SK-N-MC (cell line): ENCODE results near the gene ADCY9.

Experiments
- EZH2 ChIP-seq: fragments of 200-600 bp; sonication (generic); IDR thresholded peaks from one replicate; pipeline ENCODE4 v1.6.1; 2017; ENCODE audit warnings: antibody characterized with exemption
- FOXP2 ChIP-seq: optimal IDR thresholded peaks from 2 replicates; pipeline ENCODE3; 2011; ENCODE audit warnings: mild to moderate bottlenecking, moderate library complexity; ENCODE audit not compliant: insufficient read depth; ENCODE audit errors: extremely low read length, control extremely low read depth
- POLR2AphosphoS5 ChIP-seq: IDR thresholded peaks from 2 replicates; pipeline ENCODE4 v1.6.1; 2012; ENCODE audit warnings: mild to moderate bottlenecking, low read depth, low read length, borderline replicate concordance

DNA sequence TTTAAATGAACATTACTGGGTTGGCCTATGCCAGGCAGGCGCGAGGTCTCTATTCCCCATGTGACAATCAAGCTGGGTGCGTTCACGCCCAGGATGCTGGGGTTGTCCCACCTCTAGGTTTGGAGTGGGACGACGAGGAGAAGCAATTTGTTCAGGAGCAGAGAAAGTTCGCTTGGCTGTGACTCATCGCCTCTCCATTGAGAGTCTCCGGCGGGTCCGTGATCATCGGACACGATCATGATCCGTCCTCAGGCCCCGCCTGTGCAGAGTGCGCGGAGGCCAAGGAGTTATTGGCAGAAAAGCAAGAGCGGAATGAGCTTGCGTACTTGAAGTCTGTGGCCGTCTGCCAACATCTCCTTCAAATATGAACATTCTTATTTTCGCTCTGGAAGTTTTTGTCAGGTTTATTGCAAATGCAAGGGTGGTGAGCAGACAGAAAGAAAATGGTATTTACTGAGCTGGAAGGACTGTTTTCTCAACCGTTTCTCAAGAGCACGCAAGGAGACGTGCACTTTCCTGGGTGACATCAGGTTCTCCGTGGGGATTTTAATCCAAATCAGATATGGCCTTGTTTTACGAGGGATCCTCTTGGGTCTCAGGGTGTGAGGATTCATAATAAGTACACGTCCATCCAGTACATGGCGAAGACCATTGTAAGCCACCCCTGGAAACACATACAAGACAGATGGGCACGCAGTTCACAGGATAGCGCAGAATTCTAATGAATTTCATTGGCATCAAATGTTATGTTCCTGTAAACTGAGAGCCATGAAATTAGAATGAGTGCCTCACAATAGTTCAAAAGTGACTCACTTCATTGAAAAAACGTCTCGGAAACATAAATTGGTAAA lies 165.7 kb downstream of the ADCY9 start:
- TF ChIP-seq POLR2AphosphoS5 (no peak), EZH2 (no peak), FOXP2 (no peak)
